GM23338 (cell line): ENCODE results near the gene SMIM21. TPM values are rescaled to one million over a fixed set of nuclear protein-coding genes. Genes with fewer than 3 reads are reported as not detected.

Experiments
- ATAC-seq: fragments of 200-7000 bp; cut with Tn5 transposase; 3 replicates; pipeline ENCODE4 v1.9.1; 2020
- DNase-seq: peaks from one replicate; pipeline ENCODE4 v3.0.0-alpha.2; 2015; ENCODE audit warnings: low spot score
- H2AFZ ChIP-seq: fragments of 200-600 bp; sonication (generic); 2 replicates; pipeline ENCODE4 v1.8.0; 2016; ENCODE audit warnings: antibody characterized with exemption, mild to moderate bottlenecking, moderate library complexity
- H3F3A ChIP-seq: fragments of 200-600 bp; sonication (generic); replicated peaks from 2 replicates; pipeline ENCODE4 v1.8.0; 2017; ENCODE audit warnings: antibody characterized with exemption, mixed run types, low read depth
- H3K27ac ChIP-seq: fragments of 200-600 bp; sonication (generic); 2 replicates; pipeline ENCODE4 v1.6.1; 2016; ENCODE audit warnings: low read depth
- H3K27me3 ChIP-seq: fragments of 200-600 bp; sonication (generic); 2 replicates; pipeline ENCODE4 v1.8.0; 2016; ENCODE audit warnings: mild to moderate bottlenecking, mixed run types, moderate library complexity; ENCODE audit not compliant: insufficient read depth
- H3K36me3 ChIP-seq: fragments of 200-600 bp; sonication (generic); 2 replicates; pipeline ENCODE4 v1.8.0; 2016; ENCODE audit warnings: mild to moderate bottlenecking; ENCODE audit not compliant: insufficient read depth
- H3K4me1 ChIP-seq: fragments of 200-600 bp; sonication (generic); 2 replicates; pipeline ENCODE4 v1.8.0; 2016; ENCODE audit warnings: mild to moderate bottlenecking, moderate library complexity; ENCODE audit not compliant: insufficient read depth
- H3K4me2 ChIP-seq: fragments of 200-600 bp; sonication (generic); 2 replicates; pipeline ENCODE4 v1.7.1; 2017; ENCODE audit warnings: mixed run types
- H3K4me3 ChIP-seq: fragments of 200-600 bp; sonication (generic); 2 replicates; pipeline ENCODE4 v1.6.1; 2016; ENCODE audit warnings: mixed run types
- H3K79me2 ChIP-seq: fragments of 200-600 bp; sonication (generic); replicated peaks from 2 replicates; pipeline ENCODE4 v1.8.0; 2017; ENCODE audit warnings: mild to moderate bottlenecking; ENCODE audit not compliant: insufficient read depth
- H3K9me2 ChIP-seq: fragments of 200-600 bp; sonication (generic); 2 replicates; pipeline ENCODE4 v1.8.0; 2017; ENCODE audit not compliant: insufficient read depth
- H4K20me1 ChIP-seq: fragments of 200-600 bp; sonication (generic); replicated peaks from 2 replicates; pipeline ENCODE4 v1.8.0; 2017; ENCODE audit warnings: mild to moderate bottlenecking; ENCODE audit not compliant: insufficient read depth
- H3K27ac Mint-ChIP-seq: 2 replicates; pipeline ENCODE4 v1.8.0; 2020; ENCODE audit warnings: inconsistent platforms, mild to moderate bottlenecking, moderate library complexity, mixed read lengths
- H3K27me3 Mint-ChIP-seq: 3 replicates; pipeline ENCODE4 v1.8.0; 2022; ENCODE audit warnings: low read depth, mild to moderate bottlenecking, moderate library complexity, mixed read lengths, inconsistent platforms; ENCODE audit not compliant: insufficient read depth, poor library complexity
- H3K36me3 Mint-ChIP-seq: 3 replicates; pipeline ENCODE4 v1.8.0; 2021; ENCODE audit warnings: low read depth, mild to moderate bottlenecking, inconsistent platforms, moderate library complexity, mixed read lengths
- H3K4me1 Mint-ChIP-seq: 3 replicates; pipeline ENCODE4 v1.8.0; 2020; ENCODE audit warnings: mild to moderate bottlenecking, inconsistent platforms, mixed read lengths
- H3K4me3 Mint-ChIP-seq: 3 replicates; pipeline ENCODE4 v1.8.0; 2021; ENCODE audit warnings: moderate library complexity, mild to moderate bottlenecking, inconsistent platforms, mixed read lengths
- H3K9me3 Mint-ChIP-seq: 3 replicates; pipeline ENCODE4 v1.8.0; 2020; ENCODE audit warnings: moderate library complexity, mild to moderate bottlenecking, inconsistent platforms, mixed read lengths
- CREB1 ChIP-seq: fragments of 250-450 bp; sonication (Bioruptor Pico); IDR thresholded peaks from 2 replicates; pipeline ENCODE4 v1.5.0; 2020; ENCODE audit warnings: low read depth, mild to moderate bottlenecking, moderate library complexity
- EZH2 ChIP-seq: fragments of 200-600 bp; sonication (generic); IDR thresholded peaks from one replicate; pipeline ENCODE4 v1.8.0; 2017; ENCODE audit warnings: antibody characterized with exemption, mild to moderate bottlenecking, low read depth; ENCODE audit not compliant: unreplicated experiment
- EZH2phosphoT487 ChIP-seq: fragments of 200-600 bp; sonication (generic); IDR thresholded peaks from one replicate; pipeline ENCODE4 v1.8.1; 2018; ENCODE audit warnings: antibody characterized with exemption; ENCODE audit not compliant: unreplicated experiment
- JUNB ChIP-seq: IDR thresholded peaks from one replicate; pipeline ENCODE4 v1.6.1; 2016; ENCODE audit warnings: antibody characterized with exemption; ENCODE audit not compliant: unreplicated experiment
- NANOG ChIP-seq: IDR thresholded peaks from 2 replicates; pipeline ENCODE4 v1.6.1; 2016; ENCODE audit warnings: antibody characterized with exemption, borderline replicate concordance
- POLR2AphosphoS5 ChIP-seq: IDR thresholded peaks from 2 replicates; pipeline ENCODE4 v1.6.1; 2016; ENCODE audit warnings: antibody characterized with exemption, low read depth
- STAT1 ChIP-seq: IDR thresholded peaks from one replicate; pipeline ENCODE4 v1.6.1; 2016; ENCODE audit warnings: antibody characterized with exemption; ENCODE audit not compliant: unreplicated experiment
- ZNF114 ChIP-seq: fragments of 250-450 bp; sonication (Bioruptor Pico); IDR thresholded peaks from 2 replicates; pipeline ENCODE4 v1.5.0; 2020; ENCODE audit warnings: mild to moderate bottlenecking, moderate library complexity
- ZNF331 ChIP-seq: fragments of 250-450 bp; sonication (Bioruptor Pico); IDR thresholded peaks from 2 replicates; pipeline ENCODE4 v1.5.0; 2020; ENCODE audit warnings: low read depth, mild to moderate bottlenecking, moderate library complexity
- polyA plus RNA-seq: library from polyadenylated mRNA; unstranded; fragments of >200 nt; fragmentation: Nextera tagmentation; extraction: Ambion mirVana; gene quantifications from 2 replicates; pipeline ENCODE4 v1.2.1, GENCODE V29; 2016
- total RNA-seq: library from RNA; depleted of rRNA; stranded (reverse); fragments of >200 nt; shearing (Covaris generic); gene quantifications from 2 replicates; pipeline ENCODE4 v1.2.3, GENCODE V29; 2014
- TF ChIP-seq, protein P1 (sequence below): IDR thresholded peaks from one replicate; pipeline ENCODE4 v1.6.1; 2018; ENCODE audit warnings: antibody characterized with exemption; ENCODE audit not compliant: unreplicated experiment
- TF ChIP-seq, protein P2 (sequence below), 2 experiments: fragments of 200-600 bp in 1 of 2; sonication (generic) in 1 of 2; conservative IDR thresholded peaks; 2 replicates each; pipeline versions ENCODE4 v1.5.1 to v1.6.1; 2016 to 2017; ENCODE audit warnings: antibody characterized with exemption in 2 of 2, low read depth in 2 of 2, mild to moderate bottlenecking in 2 of 2, moderate library complexity in 1 of 2
- TF ChIP-seq, protein P3 (sequence below): IDR thresholded peaks from 2 replicates; pipeline ENCODE4 v1.6.1; 2016; ENCODE audit warnings: antibody characterized with exemption

Gene SMIM21
- total and polyA plus RNA-seq, 2 experiments from 2014 or later: not detected

DNA sequence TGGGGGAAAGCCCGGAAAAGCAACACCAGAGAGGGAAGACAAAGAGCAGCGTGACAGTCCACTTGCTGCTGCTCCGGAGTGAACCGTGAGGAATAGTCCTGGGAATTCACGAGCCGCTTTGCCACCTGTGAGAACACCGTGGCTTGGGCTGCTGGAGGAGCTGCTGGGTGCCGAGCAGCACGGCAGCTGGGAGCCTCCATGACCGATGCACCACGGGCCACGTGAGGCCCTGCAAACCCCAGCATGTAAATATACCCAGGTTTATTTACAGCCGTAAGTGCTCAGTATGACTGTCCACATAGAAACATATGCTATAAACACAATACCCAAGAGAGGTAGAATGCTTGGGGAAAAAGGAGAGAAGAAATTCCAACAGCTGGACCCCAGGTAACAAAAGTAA, 65.1 kb downstream of the SMIM21 start (continued):
- TF ChIP-seq, protein P1, sequence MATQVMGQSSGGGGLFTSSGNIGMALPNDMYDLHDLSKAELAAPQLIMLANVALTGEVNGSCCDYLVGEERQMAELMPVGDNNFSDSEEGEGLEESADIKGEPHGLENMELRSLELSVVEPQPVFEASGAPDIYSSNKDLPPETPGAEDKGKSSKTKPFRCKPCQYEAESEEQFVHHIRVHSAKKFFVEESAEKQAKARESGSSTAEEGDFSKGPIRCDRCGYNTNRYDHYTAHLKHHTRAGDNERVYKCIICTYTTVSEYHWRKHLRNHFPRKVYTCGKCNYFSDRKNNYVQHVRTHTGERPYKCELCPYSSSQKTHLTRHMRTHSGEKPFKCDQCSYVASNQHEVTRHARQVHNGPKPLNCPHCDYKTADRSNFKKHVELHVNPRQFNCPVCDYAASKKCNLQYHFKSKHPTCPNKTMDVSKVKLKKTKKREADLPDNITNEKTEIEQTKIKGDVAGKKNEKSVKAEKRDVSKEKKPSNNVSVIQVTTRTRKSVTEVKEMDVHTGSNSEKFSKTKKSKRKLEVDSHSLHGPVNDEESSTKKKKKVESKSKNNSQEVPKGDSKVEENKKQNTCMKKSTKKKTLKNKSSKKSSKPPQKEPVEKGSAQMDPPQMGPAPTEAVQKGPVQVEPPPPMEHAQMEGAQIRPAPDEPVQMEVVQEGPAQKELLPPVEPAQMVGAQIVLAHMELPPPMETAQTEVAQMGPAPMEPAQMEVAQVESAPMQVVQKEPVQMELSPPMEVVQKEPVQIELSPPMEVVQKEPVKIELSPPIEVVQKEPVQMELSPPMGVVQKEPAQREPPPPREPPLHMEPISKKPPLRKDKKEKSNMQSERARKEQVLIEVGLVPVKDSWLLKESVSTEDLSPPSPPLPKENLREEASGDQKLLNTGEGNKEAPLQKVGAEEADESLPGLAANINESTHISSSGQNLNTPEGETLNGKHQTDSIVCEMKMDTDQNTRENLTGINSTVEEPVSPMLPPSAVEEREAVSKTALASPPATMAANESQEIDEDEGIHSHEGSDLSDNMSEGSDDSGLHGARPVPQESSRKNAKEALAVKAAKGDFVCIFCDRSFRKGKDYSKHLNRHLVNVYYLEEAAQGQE: no peak
- TF ChIP-seq EZH2 (no peak), NANOG (no peak), ZNF114 (no peak), EZH2phosphoT487 (no peak), JUNB (no peak), CREB1 (CRISPR knock-in tag) (no peak), ZNF331 (CRISPR knock-in tag) (no peak), STAT1 (no peak)
- TF ChIP-seq, protein P2, sequence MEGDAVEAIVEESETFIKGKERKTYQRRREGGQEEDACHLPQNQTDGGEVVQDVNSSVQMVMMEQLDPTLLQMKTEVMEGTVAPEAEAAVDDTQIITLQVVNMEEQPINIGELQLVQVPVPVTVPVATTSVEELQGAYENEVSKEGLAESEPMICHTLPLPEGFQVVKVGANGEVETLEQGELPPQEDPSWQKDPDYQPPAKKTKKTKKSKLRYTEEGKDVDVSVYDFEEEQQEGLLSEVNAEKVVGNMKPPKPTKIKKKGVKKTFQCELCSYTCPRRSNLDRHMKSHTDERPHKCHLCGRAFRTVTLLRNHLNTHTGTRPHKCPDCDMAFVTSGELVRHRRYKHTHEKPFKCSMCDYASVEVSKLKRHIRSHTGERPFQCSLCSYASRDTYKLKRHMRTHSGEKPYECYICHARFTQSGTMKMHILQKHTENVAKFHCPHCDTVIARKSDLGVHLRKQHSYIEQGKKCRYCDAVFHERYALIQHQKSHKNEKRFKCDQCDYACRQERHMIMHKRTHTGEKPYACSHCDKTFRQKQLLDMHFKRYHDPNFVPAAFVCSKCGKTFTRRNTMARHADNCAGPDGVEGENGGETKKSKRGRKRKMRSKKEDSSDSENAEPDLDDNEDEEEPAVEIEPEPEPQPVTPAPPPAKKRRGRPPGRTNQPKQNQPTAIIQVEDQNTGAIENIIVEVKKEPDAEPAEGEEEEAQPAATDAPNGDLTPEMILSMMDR (conservative IDR thresholded peaks at IDR 0.05; ENCODE audit: low read depth in 2 of 2): no peak
- TF ChIP-seq, protein P3, sequence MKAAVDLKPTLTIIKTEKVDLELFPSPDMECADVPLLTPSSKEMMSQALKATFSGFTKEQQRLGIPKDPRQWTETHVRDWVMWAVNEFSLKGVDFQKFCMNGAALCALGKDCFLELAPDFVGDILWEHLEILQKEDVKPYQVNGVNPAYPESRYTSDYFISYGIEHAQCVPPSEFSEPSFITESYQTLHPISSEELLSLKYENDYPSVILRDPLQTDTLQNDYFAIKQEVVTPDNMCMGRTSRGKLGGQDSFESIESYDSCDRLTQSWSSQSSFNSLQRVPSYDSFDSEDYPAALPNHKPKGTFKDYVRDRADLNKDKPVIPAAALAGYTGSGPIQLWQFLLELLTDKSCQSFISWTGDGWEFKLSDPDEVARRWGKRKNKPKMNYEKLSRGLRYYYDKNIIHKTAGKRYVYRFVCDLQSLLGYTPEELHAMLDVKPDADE: no peak

DNA sequence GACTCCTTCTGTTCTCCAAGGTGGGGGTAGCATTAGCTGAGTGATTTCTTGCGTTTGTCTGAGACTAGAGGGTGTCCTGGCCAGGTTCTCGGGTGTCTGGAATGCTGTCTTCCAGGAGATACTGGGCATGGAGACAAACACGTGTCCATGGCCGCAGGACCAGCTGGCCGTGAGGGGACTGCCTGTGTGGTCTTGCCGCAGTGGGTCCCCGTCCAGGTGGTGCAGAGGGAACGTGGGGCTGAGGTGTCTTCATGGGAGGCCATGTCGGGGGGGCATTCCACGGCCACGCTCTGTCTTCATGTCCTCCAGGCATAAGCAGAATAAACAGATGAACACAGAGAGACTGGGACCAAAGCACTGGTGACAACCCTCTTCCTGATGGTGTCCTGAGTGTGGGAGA, 66.6 kb downstream of the SMIM21 start:
- peaks cover 12% of the 10 kb centered on the region for H3K9me3 Mint-ChIP-seq
- Histone ChIP-seq H3K4me2 (no peak overlapping the region), H3K27ac (no peak overlapping the region), H3K36me3 (no peaks in the 10 kb centered on the region), H2AFZ (no peak overlapping the region), H3K9me2 (0 out of 2 replicates have a peak, but pooled peaks cover 7% of the 10 kb centered on the region), H3K79me2 (no peaks in the 10 kb centered on the region), H3K27me3 (no peaks in the 10 kb centered on the region), H3K4me3 (no peak overlapping the region), H3F3A (no peaks in the 10 kb centered on the region), H3K4me1 (no peaks in the 10 kb centered on the region), H4K20me1 (no peaks in the 10 kb centered on the region)
- ATAC-seq (no peak), DNase-seq (no peak)
- H3K27ac Mint-ChIP-seq: no peak overlapping the region
- H3K36me3 Mint-ChIP-seq: peaks cover 17% of the 10 kb centered on the region
- peaks cover 5% of the 10 kb centered on the region; the same call in 1 of the 3 replicates for H3K4me1 Mint-ChIP-seq
- peaks cover 6% of the 10 kb centered on the region for H3K27me3 Mint-ChIP-seq
- no peak overlapping the region for H3K4me3 Mint-ChIP-seq
- TF ChIP-seq NANOG (no peak), EZH2 (no peak), POLR2AphosphoS5 (no peak)
- TF ChIP-seq, protein P1: no peak
- TF ChIP-seq, protein P2 (conservative IDR thresholded peaks at IDR 0.05; ENCODE audit: low read depth in 2 of 2): no peak
